NCI-H128 (cell line): ENCODE measurements around the gene FASN.

ENCODE experiments used
- DNase-seq: peaks from one replicate; lab custom pipeline; 2025; ENCODE audit not compliant: unreplicated experiment; lab: John Stamatoyannopoulos, UW

Gene FASN

DNA sequence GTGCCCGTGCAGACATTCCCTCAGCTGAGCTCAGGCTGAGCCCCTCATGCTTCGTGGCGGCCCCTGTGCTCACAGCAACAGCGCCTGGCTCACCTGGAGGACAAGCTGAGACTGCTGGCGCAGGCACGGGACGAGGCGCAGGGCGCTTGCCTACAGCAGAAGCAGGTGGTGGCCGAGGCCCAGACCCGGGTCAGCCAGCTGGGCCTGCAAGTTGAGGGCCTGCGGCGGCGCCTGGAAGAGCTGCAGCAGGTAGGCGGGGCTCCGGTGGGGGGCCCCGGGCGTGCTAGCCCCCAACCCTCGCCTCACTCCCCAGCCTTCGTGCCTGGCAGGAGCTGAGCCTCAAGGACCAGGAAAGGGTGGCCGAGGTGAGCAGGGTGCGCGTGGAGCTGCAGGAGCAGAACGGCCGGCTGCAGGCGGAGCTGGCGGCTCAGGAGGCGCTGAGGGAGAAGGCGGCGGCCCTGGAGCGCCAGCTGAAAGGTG lies 68.0 kb downstream of the FASN start:
- DNase-seq: no peak

DNA sequence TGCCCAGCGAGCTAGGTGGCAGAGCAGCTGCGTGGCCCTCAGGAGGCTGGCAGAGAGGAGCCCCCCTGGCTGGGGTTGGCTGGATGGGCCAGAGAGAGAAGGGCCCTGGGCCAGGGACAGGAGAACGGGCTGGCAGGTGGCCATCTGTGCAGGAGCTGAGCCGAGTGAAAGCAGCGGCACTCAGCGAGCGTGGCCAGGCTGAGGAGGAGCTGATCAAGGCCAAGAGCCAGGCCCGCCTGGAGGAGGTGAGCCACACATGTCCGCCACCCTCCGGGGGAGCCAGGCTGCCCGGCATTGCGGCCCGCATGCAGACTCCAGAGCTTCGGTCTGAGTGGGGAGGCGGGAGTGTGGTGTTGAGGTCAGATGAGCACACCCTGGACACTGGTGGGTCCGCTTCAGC lies 68.6 kb downstream of the FASN start:
- DNase-seq: no peak

DNA sequence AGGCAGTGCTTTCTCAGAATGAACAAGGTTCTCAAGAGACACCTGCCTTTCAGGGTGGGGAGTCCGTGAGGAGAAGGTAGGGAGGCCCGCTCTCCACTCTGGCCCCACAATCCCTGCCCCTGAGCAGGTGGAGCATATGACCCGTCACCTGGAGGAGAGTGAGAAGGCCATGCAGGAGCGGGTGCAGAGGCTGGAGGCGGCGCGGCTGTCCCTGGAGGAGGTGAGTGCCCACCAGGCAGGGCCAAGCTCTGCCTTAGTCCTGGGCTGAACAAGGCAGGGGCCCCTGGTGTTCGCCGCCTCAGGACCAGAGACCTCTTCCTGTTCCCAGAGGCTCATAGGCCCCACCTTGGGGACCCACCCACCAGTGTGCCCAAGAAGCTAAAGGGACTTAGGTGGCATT lies 69.1 kb downstream of the FASN start:
- DNase-seq: no peak
